Measurements from ENCODE around the gene FAM117A.
"Not testable (repeated sequence)": the region's sequence is repeated elsewhere in the genome, so short reads cannot be mapped to it uniquely, and the experiment has no call there.

FAM117A gene

GRCh38 chr17:49762151-49762941, 1.6 kb downstream of the FAM117A start:
- DNase-seq, result no peak

- DNase-seq, result no peak
Observed at GRCh38 chr17:49760932-49761558, 2.9 kb downstream of the FAM117A start.

GRCh38 chr17:49760296-49760695, 3.6 kb downstream of the FAM117A start:
- no peak for DNase-seq

- DNase-seq, result no peak
Observed at GRCh38 chr17:49759203-49759602, 4.7 kb downstream of the FAM117A start.

- not testable (repeated sequence) for DNase-seq
Observed at GRCh38 chr17:49758464-49759010, 5.4 kb downstream of the FAM117A start.

GRCh38 chr17:49757151-49757777, 6.7 kb downstream of the FAM117A start:
- DNase-seq, result no peak

GRCh38 chr17:49756323-49757150, 7.4 kb downstream of the FAM117A start:
- DNase-seq, result no peak

GRCh38 chr17:49755663-49756283, 8.2 kb downstream of the FAM117A start:
- DNase-seq, result no peak

GRCh38 chr17:49753959-49754391, 10.0 kb downstream of the FAM117A start:
- no peak for DNase-seq

- DNase-seq, result no peak
Observed at GRCh38 chr17:49752508-49752907, 11.4 kb downstream of the FAM117A start.

- DNase-seq, result no peak
Observed at GRCh38 chr17:49749730-49750129, 14.2 kb downstream of the FAM117A start.

- no peak for DNase-seq
Observed at GRCh38 chr17:49748791-49749190, 15.1 kb downstream of the FAM117A start.

- no peak for DNase-seq
Observed at GRCh38 chr17:49748223-49748622, 15.7 kb downstream of the FAM117A start.

- no peak for DNase-seq
Observed at GRCh38 chr17:49747632-49748031, 16.3 kb downstream of the FAM117A start.

GRCh38 chr17:49746791-49747490, 17.0 kb downstream of the FAM117A start:
- DNase-seq, result no peak

- DNase-seq, result no peak
Observed at GRCh38 chr17:49745175-49746139, 18.5 kb downstream of the FAM117A start.

- no peak for DNase-seq
Observed at GRCh38 chr17:49742166-49742638, 21.7 kb downstream of the FAM117A start.

GRCh38 chr17:49741692-49742076, 22.2 kb downstream of the FAM117A start:
- DNase-seq, result no peak

- DNase-seq, result no peak
Observed at GRCh38 chr17:49741009-49741691, 22.8 kb downstream of the FAM117A start.
